Measurements from ENCODE around the gene TBX18. TPM values are rescaled to one million over a fixed set of nuclear protein-coding genes. Genes with fewer than 3 reads are reported as not detected.

Gene TBX18
- total RNA-seq, 1 donor from 2014 or later = 1.4 TPM

GRCh38 chr6:84748376-84748775, 16.0 kb downstream of the TBX18 start:
- DNase-seq (ENCODE audit: low spot score) = no peak

GRCh38 chr6:84743616-84744015, 20.8 kb downstream of the TBX18 start:
- no peak for DNase-seq (ENCODE audit: low spot score)

GRCh38 chr6:84740385-84740784, 24.0 kb downstream of the TBX18 start:
- DNase-seq (ENCODE audit: low spot score) = no peak

GRCh38 chr6:84739866-84740208, 24.6 kb downstream of the TBX18 start:
- no peak for DNase-seq (ENCODE audit: low spot score)

GRCh38 chr6:84738996-84739865, 25.2 kb downstream of the TBX18 start:
- no peak for DNase-seq (ENCODE audit: low spot score)

GRCh38 chr6:84733889-84734288, 30.5 kb downstream of the TBX18 start:
- no peak for DNase-seq (ENCODE audit: low spot score)

GRCh38 chr6:84731901-84732300, 32.5 kb downstream of the TBX18 start:
- no peak for DNase-seq (ENCODE audit: low spot score)

- no peak for DNase-seq (ENCODE audit: low spot score)
Measured at GRCh38 chr6:84731401-84731800, 33.0 kb downstream of the TBX18 start.

GRCh38 chr6:84728602-84729001, 35.8 kb downstream of the TBX18 start:
- no peak for DNase-seq (ENCODE audit: low spot score)

GRCh38 chr6:84719152-84719551, 45.2 kb downstream of the TBX18 start:
- no peak for DNase-seq (ENCODE audit: low spot score)

GRCh38 chr6:84718038-84718955, 46.1 kb downstream of the TBX18 start:
- DNase-seq (ENCODE audit: low spot score) = no peak

GRCh38 chr6:84709121-84709520, 55.3 kb downstream of the TBX18 start:
- DNase-seq (ENCODE audit: low spot score) = no peak

GRCh38 chr6:84707171-84707570, 57.2 kb downstream of the TBX18 start:
- DNase-seq (ENCODE audit: low spot score) = no peak

- DNase-seq (ENCODE audit: low spot score) = no peak
Measured at GRCh38 chr6:84696166-84696565, 68.2 kb downstream of the TBX18 start.

- no peak for DNase-seq (ENCODE audit: low spot score)
Measured at GRCh38 chr6:84691978-84692623, 72.3 kb downstream of the TBX18 start.

- no peak for DNase-seq (ENCODE audit: low spot score)
Measured at GRCh38 chr6:84688141-84688873, 76.1 kb downstream of the TBX18 start.

- DNase-seq (ENCODE audit: low spot score) = no peak
Measured at GRCh38 chr6:84687431-84687830, 77.0 kb downstream of the TBX18 start.

GRCh38 chr6:84685983-84686584, 78.3 kb downstream of the TBX18 start:
- no peak for DNase-seq (ENCODE audit: low spot score)

- no peak for DNase-seq (ENCODE audit: low spot score)
Measured at GRCh38 chr6:84681693-84682326, 82.6 kb downstream of the TBX18 start.

GRCh38 chr6:84675651-84676050, 88.7 kb downstream of the TBX18 start:
- DNase-seq (ENCODE audit: low spot score) = no peak

- DNase-seq (ENCODE audit: low spot score) = no peak
Measured at GRCh38 chr6:84674395-84674794, 90.0 kb downstream of the TBX18 start.
